GM19455 (cell line): ENCODE results near the gene BRD3OS.
"Not testable (repeated sequence)": the region's sequence is repeated elsewhere in the genome, so short reads cannot be mapped to it uniquely, and the experiment has no call there.

Experiments used
- ATAC-seq: cut with Tn5 transposase; IDR thresholded peaks from one replicate; pipeline ENCODE4 v1.9.1; 2021; ENCODE audit not compliant: unreplicated experiment

The BRD3OS gene

DNA sequence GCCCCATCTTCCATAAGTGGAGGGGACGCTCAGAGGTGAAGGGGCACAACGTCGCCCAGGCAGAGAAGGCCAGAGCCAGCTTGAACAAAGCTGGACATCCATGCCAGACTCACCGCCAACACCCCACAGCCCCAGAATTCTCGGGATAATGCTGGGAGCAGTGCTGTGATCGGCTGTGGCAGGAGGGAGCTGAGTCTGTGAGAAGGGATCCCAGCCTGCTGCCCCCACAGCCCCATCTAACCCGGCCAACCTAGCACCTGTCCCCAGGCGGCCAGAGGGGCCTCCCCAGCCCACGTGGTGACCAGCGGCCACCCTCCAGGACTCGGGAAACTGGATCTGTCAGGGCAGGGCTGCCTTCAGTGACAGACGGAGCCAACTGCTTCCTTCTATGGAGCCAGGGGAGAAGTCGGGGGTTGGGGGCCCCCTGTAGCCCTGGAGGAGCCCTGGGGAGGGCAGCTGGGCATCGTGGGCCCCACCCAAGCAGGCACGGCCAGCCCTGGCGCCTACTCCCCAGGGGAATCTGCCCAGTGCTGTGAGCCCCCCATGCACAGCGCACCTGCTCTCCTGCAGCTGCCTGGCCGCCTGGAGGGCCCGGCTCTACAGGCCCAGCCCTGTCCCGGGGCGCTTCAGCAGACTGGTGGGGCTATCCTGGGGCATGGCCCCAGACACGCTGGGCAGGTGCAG lies 36.5 kb downstream of the BRD3OS start:
- no peak for ATAC-seq

DNA sequence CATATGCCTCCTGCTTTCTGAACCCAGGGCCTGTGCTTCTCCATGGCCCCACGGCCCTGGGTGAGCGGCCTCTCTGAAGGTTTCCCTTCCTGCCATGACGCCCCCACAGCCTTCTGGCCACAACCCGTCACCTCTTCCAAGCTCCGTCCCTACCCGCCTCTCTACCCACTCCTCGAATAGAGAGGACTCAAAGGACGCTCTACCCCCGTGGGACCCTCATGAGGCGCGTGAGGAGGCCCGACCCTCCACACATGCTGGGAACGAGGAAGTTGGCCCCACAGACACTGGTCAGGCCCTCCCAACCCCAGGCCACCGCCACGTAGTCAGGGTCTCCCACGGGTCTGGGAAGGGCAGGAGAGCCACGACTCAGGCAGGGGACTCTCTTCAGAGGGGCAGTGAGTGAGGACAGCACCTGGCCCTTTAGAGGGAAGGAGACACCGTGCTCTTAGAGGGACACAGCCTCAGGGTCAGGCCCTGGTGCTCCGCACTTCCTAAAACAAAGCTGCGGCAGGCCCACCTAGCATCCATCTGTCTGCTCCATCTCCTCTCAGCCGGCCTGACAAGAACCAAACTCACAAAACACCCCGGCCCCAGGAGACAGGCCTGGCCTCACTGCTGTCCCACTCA lies 37.3 kb downstream of the BRD3OS start:
- ATAC-seq = no peak

DNA sequence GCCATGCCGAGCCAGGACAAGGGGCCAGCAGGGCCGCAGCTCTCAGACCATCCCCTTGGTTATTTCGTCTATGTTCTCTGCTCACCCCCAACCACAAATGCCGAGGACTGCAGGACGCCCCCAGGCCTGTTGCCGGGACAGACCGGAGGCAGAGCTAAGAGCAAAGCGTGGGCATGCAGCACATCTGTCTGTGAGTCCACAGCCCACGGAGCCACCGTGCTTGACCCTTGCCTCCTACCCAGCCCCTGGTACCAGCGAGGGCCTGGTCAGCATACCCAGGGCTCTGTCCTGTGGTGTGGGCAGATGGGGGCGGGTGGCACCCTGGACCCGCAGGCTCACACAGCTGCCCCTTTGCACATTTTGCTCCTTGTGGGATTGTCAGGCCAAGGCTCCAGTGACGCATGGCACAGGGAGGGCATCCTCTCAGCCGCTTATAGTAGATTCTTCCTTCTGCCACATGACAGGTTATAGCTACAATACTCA lies 37.8 kb downstream of the BRD3OS start:
- no peak for ATAC-seq

GRCh38 chr9:134063571-134064450 lies 38.5 kb downstream of the BRD3OS start:
- ATAC-seq = no peak

GRCh38 chr9:134064711-134065110 lies 39.4 kb downstream of the BRD3OS start:
- ATAC-seq = no peak

GRCh38 chr9:134065612-134066419 lies 40.5 kb downstream of the BRD3OS start:
- ATAC-seq = no peak

DNA sequence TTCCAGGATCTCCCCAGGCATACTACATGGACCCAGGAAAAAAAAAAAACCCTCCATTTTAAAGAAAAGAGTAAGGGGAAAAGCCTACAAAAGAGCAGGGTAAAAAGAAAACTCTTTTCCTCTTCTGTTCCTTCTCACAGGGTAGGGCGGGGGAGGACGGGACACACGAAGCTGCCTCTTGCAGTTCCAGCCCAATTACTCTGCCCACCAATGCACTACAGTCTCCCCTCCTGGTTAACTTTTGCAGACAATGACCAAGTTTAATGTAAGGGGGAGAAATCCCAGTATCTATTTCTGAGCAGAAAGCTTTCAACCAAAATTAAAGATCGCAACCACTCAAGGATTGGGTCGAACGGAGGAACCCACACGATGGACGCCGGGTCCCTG lies 41.2 kb downstream of the BRD3OS start:
- no peak for ATAC-seq

DNA sequence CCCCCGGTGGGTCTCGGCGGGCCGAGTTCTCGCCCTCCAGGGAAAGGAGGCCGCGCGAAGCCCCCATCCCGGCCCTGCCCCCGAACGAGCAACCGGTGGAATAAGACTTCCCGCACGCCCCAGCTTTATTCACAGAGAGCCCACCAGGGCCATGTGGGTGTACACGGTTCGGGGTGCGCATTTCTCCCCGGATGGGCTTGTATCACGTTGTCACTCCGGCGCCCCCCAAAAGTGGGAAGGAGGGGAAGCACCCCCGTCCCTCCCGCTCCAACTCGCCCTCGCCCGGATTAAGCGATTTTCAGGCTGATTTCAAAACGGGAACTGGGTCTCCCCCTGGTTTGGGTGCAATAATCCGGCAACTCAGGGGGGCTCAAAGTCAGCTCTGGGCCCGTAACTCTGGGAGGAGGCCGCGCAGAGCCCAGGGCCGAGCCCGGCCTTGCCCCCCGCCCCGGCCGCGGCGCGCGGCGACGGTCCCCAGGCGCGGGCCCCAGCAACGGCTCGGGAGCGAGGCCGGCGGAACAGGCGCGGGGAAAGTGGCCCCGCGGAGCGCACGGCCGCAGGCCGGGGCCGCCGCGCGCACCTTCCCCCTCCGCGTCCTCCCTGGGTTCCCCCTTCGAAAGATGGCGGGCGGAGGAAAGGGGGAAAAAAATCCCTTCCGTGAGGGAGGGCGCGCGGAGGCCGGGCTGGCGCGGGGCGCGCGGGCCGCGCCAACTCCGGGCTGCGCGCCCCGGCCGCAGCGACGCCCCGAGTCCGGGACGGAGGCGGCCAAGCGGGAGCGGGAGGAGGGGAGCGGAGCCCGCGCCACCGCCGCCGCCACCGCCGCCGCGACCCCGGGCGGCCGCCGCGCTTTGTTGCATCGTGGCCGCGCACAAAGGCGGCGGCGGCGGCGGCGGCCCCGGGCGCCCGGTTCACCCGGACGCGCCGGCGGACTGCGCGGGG lies 41.9 kb downstream of the BRD3OS start:
- ATAC-seq = peak; percentile 20

DNA sequence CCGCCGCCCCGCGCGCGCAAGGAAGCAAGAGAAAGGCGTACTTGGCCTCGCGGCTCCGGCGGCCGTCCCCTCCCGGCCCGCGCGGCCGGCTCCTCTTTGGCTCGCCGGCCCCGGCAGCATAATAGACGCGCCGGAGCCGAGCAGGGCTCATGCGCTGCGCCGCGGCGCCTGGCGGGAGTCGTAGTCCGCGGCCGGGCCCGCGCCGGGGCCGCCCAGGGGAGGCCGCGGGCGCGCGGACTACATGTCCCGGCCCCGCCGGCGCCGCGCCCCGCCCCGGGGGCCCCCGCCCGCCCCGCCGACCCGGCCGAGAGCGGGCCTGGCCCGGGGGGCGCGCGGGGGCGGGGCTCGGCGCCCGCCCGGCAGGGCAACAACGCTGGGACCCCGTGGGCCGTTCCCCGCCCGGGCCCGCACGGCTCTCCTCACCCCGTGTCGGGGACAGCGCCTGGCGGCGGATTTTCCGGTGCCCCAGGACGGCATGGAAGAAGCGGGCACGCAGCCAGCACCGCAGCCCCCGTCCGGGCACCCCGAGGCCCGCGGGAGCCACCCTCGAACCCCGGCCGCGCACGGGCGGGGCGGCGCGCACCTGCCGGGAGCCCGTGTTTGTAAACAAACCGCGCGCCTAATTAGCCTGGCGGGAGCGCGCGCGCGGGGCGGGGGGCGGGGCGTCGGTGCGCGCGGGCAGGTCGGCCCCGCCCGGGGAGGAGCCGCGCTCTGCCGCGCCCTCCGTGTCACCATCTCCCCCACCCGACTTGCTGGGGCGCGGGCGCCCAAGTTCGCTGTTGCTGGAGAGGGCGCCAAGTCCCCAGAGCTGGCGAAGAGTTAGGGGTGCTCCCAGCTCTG lies 42.8 kb downstream of the BRD3OS start, which contains the start of gene BRD3:
Gene BRD3 (minus strand): TSS at position 123 of the 840 bp plus-strand sequence. CDS start 14,549 bp downstream, outside the sequence.
- ATAC-seq = peak; percentile 58

GRCh38 chr9:134068744-134069479 lies 43.6 kb downstream of the BRD3OS start:
- ATAC-seq = no peak

GRCh38 chr9:134069480-134070399 lies 44.5 kb downstream of the BRD3OS start:
- ATAC-seq = no peak

DNA sequence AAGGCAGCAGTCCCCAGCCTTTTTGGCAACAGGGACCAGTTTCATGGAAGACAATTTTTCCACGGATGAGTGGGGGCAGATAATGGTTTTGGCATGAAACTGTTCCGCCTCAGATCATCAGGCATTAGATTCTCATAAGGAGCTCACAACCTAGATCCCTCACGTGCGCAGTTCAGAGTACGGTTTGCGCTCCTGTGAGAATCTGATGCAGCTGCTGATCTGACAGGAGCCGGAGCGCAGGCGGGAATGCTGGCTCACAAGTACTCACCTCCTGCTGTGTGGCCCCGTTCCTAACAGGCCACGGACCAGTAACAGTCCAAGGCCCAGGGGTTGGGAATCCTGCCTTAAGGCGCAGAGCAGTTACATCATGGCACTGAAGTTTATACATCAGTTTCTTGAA lies 45.9 kb downstream of the BRD3OS start:
- ATAC-seq = no peak

DNA sequence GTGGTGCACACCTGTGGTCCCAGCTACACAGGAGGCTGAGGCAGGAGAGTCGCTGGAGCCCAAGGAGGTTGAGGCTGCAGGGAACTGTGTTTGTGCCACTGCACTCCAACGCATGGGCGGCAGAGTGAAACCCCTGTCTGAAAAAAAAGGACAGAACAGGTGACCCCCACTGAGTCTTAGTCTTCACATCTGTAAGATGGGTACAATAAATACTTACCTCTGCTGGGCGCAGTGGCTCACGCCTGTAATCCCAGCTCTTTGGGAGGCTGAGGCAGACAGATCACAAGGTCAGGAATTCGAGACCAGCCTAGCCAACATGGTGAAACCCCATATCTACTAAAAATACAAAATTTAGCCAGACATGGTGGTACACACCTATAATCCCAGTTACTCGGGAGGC lies 47.4 kb downstream of the BRD3OS start:
- ATAC-seq = not testable (repeated sequence)

GRCh38 chr9:134073500-134073899 lies 48.2 kb downstream of the BRD3OS start:
- no peak for ATAC-seq

- not testable (repeated sequence) for ATAC-seq
Measured at GRCh38 chr9:134075689-134076088, 50.4 kb downstream of the BRD3OS start.

GRCh38 chr9:134076644-134077043 lies 51.4 kb downstream of the BRD3OS start:
- no peak for ATAC-seq
